Stimulated activated CD4-positive, alpha-beta T cell treated with anti-CD3 and anti-CD28 coated beads, Interleukin-4, amount 100 ng/mL, for 4 hours (primary cell): ENCODE results near the gene WDFY1.

Experiments
- DNase-seq, 2 experiments: peaks; one replicate each; pipeline ENCODE4 v3.0.0-alpha.2; 2020

WDFY1 gene

DNA sequence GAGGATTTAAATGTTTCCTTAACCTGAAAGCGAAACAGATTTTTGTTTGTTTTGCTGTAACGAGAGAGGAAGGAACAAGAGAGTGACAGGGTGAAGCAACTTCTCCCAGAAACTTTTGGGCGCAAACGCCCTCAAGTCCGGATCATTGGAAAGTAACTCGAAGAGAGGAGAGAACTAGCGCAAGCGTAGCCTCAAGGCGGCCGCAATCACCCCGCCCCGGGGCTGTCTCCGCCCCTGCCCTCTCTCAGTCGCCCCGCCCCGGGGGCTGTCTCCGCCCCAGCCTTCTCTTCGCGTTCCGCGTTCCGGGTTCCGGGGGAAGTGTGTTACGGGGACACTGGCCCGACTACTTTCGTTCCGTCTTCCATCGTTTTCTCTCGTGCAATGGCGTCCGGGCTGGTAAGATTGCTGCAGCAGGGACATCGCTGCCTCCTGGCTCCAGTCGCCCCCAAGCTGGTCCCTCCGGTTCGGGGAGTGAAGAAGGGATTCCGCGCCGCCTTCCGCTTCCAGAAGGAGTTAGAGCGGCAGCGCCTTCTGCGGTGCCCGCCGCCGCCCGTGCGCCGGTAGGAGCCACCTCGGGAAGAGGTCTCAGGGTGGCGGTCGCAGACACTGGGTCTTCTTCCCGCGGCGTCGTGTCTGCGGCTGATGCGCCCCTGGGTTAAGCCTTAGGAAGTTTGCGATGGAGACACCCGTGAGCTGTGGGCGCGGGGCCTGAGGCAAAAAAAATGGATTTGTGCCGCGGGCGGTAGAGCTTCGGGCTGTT lies 12.1 kb upstream of the WDFY1 start, which contains the start of gene MRPL44:
TSS of gene MRPL44 (plus strand) at position 372 of the 760 bp plus-strand sequence. CDS start at position 382, 10 bp downstream.
- peak; percentile 94 to 97 for DNase-seq

GRCh38 chr2:223956300-223956699 lies 11.2 kb upstream of the WDFY1 start:
- no peak for DNase-seq

- DNase-seq, result no peak
These were observed 9.3 kb upstream of the WDFY1 start for GRCh38 chr2:223954401-223954800.

GRCh38 chr2:223952280-223952968 lies 7.3 kb upstream of the WDFY1 start:
- no peak for DNase-seq

DNA sequence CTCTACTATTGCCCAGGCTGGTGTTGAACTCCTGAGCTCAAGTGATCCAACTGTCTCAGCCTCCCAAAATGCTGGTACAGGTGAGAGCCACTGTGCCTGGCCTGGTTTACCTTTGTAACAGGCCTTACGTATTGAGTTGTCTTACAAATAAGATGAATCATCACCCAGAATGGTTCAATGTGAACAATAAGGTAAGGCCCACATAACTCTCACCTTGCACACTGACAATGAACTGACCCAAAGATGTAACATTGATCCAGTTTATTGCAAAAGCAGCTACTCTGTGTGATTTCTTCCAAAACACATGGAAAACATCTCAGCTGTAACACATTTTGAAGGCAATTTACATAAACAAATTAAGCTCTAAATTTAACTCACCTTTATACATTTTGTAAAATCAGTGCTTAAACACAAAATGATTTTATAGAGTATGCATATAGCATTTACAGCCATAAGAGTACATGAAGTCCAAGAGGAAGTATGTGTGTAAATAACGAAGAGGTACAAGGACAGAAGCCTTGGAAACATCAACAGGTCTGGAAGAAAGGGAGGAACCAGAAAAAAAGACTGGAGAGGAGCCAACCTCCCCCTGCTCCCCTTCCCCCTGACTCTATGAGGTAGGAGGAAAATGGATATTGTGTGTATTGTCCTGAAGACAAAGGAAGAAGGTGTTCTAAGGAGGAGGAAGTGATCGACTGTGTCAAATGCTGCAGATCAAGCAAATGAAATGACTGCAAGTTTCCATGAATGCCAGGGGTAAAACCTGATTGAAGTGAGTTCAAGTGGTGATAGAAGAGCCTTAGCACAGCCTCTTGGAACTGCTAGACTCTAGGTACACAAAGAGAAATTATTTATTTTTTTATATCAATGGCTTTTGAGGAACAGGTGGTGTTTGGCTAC lies 5.6 kb upstream of the WDFY1 start:
- DNase-seq, result no peak

GRCh38 chr2:223949241-223949840 lies 4.2 kb upstream of the WDFY1 start:
- no peak for DNase-seq

- DNase-seq, result no peak
These were observed 2.6 kb upstream of the WDFY1 start for GRCh38 chr2:223947711-223948205.

DNA sequence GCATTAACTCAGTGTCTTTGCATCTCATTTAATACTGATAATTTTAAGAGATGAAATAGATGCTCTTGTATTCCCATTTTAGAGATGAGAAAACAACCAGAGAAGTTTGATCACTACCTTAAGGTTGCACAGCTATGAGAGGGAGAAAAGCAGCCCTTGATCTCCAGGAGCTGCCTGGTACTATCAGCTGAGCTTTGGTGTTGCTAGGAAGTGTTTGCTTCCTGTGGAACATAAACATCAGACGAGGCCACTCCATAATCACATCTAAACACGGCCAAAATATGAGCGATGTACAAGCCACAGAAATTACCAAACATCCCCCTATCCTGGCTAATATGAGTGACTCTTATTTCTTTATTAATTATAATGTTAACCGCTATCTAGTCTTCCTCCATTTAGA lies 620 bp upstream of the WDFY1 start:
- DNase-seq, result no peak

DNA sequence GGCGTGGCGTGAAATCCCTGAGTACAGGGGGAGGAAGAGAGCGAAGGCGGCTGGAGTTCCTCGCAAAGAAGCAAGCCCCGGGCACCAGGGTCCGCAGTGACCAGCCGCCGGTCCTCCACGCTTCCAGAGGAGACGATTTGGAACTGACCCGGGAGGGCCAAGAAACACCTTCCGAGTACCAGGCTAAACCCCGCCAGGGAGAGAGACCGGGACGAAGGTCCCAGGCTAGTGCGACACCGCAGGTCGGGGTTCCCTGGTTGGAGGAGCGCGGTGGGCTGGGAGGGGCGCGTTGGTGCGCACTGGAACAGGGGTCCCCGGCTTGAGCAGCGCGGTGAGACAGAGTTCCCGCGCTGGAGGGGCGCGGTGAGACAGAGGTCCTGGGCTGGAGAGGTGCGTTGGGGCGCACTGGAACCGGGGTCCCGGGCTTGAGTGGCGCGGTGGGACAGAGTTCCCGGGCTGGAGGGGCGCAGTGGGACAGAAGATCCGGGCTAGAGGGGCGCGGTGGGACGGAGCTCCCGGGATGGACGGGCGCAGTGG lies 901 bp downstream of the WDFY1 start:
- DNase-seq, result peak in 1 of 2 experiments; percentile 26

DNA sequence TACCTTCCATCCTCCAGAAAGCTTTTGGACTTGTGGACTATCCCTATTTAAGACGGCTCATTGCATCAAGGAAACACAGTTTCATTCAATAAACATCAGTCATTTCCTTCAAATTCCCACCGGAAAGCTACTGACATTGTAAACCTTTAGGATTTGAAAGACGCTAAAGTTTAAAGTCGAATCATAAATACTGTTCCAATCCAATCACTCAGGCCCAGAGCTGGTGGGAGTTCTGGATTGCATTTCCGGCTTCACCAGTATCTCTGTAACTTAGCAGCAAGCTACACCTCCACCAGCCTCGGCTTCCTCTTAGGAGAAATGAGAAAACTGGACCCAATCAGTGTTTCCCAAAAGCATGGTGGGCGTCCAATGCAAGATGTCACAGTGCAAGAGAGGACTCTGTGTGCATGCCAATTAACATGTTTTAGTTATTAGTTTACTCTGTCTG lies 1.6 kb downstream of the WDFY1 start:
- DNase-seq, result no peak

DNA sequence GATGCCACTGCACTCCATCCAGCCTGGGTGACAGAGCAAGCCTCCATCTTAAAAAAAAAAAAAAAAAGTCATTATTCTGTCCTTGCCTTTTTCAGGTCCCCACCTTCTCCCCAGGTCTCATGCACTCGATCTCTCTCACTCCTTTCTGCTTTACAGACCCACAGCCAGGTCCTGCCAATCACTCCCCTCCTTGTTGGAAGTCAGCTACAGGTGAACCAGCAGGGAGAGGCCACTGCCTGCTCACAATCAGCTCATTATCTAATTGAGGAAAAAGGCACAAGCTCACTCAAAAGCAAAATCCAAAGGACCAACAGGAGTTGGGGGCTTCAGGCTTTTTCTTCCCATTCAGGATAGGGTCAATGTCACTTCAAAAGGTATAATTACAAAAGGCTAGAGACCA lies 2.0 kb downstream of the WDFY1 start:
- DNase-seq, result no peak

DNA sequence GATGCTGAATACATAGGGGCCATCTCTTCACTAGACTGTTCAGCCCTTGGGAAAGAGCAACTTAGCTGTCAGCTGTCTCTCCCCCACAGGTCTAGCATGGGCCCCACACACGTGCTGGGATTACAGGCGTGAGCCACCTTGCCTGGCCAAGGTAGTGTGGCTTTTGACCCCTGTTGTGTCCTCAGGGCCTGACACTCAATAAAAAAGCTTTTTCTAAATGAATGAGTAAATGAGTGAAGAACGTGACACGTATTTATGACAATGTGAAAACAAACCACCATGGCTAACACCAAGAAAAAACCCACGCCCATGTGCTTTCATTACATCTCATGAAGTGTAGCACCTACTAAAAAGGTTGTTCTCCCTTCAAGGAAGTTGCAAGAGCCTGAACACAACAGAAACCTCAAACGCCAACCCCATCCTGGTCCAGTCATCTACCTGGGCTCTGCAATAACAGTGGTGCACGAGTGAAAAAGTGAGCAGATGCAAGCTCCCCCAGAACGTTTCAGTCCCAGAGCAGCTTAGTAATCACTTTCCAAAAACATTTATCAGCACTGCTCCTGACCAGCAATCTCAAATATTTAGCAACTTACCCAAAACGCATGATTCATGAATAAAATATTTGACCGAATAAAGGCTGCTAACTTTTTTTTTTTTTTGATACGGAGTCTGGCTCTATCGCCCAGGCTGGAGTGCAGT lies 3.4 kb downstream of the WDFY1 start:
- DNase-seq, result peak; percentile 54 to 70

DNA sequence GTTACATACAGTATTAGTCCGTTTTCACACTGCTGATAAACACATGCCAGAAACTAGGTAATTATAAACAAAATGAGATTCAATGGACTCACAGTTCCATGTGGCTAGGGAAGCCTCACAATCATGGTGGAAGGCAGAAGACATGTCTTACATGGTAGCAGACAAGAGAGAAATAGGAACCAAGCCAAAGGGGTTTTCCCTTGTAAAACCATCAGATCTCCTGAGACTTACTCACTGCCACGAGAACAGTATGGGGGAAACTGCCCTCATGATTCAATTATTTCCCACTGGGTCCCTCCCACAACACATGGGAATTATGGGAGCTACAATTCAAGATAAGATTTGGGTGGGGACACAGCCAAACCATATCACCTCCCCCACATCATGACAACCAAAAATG lies 5.7 kb downstream of the WDFY1 start:
- DNase-seq, result peak in 1 of 2 experiments; percentile 14

DNA sequence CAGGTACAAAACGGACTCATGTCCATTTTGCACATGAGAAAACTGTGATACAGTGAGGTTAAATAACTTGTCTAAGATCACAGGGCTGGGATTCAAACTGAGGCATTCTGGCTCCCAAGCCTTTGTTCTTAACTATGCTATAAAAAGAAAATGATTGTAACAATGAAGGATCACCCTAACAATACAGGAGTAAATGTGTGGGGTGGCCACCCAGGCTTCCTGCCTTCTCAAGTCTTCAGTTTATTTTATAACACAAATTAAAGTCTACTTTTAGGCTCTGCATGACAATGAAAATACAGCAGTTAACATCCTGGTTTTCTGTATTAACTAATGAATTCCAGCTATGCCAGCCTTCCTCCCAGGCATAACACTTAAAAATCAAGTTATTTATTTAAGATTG lies 7.6 kb downstream of the WDFY1 start:
- no peak for DNase-seq

DNA sequence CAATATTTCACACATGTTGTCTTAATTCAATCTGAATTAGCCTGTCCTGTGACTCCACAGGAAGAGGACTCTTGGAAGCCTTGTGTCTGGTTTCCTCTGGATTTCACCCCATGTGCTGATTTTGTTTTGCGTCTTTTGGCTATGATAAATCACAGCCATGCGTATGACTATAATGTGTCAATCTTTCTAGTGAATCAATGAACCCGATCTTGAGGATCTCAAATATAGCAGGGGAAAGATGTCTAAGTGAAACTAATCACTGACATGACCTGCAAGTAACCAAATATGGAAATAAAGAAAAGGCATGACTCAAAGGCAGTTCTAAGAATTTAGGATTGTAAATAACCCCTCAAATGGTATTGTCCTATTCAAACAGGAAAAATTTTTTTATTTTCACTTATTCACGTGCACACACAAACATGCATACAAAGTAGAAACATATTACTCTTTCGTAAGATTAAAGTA lies 8.2 kb downstream of the WDFY1 start:
- DNase-seq, result no peak

- no peak for DNase-seq
These were observed 9.5 kb downstream of the WDFY1 start for GRCh38 chr2:223935459-223936125.

GRCh38 chr2:223934870-223935269 lies 10.3 kb downstream of the WDFY1 start:
- no peak for DNase-seq

GRCh38 chr2:223932816-223933800 lies 12.0 kb downstream of the WDFY1 start:
- no peak for DNase-seq

GRCh38 chr2:223930103-223930976 lies 14.8 kb downstream of the WDFY1 start:
- no peak for DNase-seq
